Measurements from ENCODE around the gene FOXM1. TPM values are rescaled to one million over a fixed set of nuclear protein-coding genes. Genes with fewer than 3 reads are reported as not detected.

Gene FOXM1
- total and polyA plus RNA-seq, 2 donors from 2014 or later, result 1.3 TPM

DNA sequence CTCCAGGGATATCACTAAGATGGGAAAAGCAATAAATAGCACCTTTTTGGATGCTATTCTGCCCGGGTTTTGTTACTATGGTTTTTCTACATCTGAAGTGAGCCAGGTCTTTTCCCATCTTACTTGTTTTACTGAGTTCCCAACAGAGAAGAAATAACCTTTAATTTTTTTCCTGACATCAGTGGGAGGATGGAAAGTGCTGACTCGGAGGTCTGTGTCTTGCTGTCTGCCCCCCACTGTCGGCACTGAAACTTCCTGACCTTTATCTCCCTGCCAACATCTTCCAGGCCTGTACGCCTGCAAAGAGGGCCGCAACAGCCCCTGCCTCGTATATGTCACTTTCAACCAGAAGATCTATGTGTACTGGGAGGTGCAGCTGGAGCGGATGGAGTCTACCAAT, 53.5 kb downstream of the FOXM1 start:
- Histone ChIP-seq H3K36me3 (ENCODE audit: control insufficient read depth in 2 of 3, insufficient read depth in 3 of 3, low read length in 3 of 3) (peaks cover 6 to 79% (median 47%) of the 10 kb centered on the region in 3 donors), H3K9ac (ENCODE audit: low read length in 3 of 3) (no peak overlapping the region), H3K9me3 (ENCODE audit: control insufficient read depth in 2 of 3, insufficient read depth in 1 of 3, low read length in 3 of 3) (no peaks in the 10 kb centered on the region), H3K4me3 (ENCODE audit: low read length in 3 of 3) (no peak overlapping the region), H3K4me1 (ENCODE audit: control insufficient read depth in 2 of 3, insufficient read depth in 2 of 3, low read depth in 1 of 3, low read length in 3 of 3) (no peaks in the 10 kb centered on the region), H3K27me3 (ENCODE audit: control insufficient read depth, insufficient read depth, low read length) (no peaks in the 10 kb centered on the region), H3K27ac (ENCODE audit: low read depth in 2 of 2, low read length in 2 of 2) (no peak overlapping the region)
- FAIRE-seq (no peak), DNase-seq (no peak)
- TF ChIP-seq, protein P1, sequence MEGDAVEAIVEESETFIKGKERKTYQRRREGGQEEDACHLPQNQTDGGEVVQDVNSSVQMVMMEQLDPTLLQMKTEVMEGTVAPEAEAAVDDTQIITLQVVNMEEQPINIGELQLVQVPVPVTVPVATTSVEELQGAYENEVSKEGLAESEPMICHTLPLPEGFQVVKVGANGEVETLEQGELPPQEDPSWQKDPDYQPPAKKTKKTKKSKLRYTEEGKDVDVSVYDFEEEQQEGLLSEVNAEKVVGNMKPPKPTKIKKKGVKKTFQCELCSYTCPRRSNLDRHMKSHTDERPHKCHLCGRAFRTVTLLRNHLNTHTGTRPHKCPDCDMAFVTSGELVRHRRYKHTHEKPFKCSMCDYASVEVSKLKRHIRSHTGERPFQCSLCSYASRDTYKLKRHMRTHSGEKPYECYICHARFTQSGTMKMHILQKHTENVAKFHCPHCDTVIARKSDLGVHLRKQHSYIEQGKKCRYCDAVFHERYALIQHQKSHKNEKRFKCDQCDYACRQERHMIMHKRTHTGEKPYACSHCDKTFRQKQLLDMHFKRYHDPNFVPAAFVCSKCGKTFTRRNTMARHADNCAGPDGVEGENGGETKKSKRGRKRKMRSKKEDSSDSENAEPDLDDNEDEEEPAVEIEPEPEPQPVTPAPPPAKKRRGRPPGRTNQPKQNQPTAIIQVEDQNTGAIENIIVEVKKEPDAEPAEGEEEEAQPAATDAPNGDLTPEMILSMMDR (IDR thresholded peaks at IDR 0.05; ENCODE audit: borderline replicate concordance, extremely low read depth, insufficient read depth), result no peak
- intact Hi-C loops (cut with DNase I), result no loop called here

GRCh38 chr12:2820432-2820831, 56.5 kb downstream of the FOXM1 start:
- peaks cover 9 to 68% (median 42%) of the 10 kb centered on the region in 3 donors for H3K36me3 ChIP-seq (ENCODE audit: control insufficient read depth in 2 of 3, insufficient read depth in 3 of 3, low read length in 3 of 3)
- no peaks in the 10 kb centered on the region for H3K9me3 ChIP-seq (ENCODE audit: control insufficient read depth in 2 of 3, insufficient read depth in 1 of 3, low read length in 3 of 3)
- H3K4me3 ChIP-seq (ENCODE audit: low read length in 3 of 3), result no peak overlapping the region
- intact Hi-C loops (cut with DNase I), result no loop called here
- no peak for DNase-seq
- TF ChIP-seq, protein P1 (IDR thresholded peaks at IDR 0.05; ENCODE audit: borderline replicate concordance, extremely low read depth, insufficient read depth), result no peak
- H3K27me3 ChIP-seq (ENCODE audit: control insufficient read depth, insufficient read depth, low read length), result no peaks in the 10 kb centered on the region
- FAIRE-seq, result no peak
- no peak overlapping the region for H3K9ac ChIP-seq (ENCODE audit: low read length in 3 of 3)
- no peaks in the 10 kb centered on the region for H3K4me1 ChIP-seq (ENCODE audit: control insufficient read depth in 2 of 3, insufficient read depth in 2 of 3, low read depth in 1 of 3, low read length in 3 of 3)
- no peak overlapping the region for H3K27ac ChIP-seq (ENCODE audit: low read depth in 2 of 2, low read length in 2 of 2)

GRCh38 chr12:2819810-2820209, 57.2 kb downstream of the FOXM1 start:
- no peak for DNase-seq
- Histone ChIP-seq H3K27ac (ENCODE audit: low read depth in 2 of 2, low read length in 2 of 2) (no peak overlapping the region), H3K27me3 (ENCODE audit: control insufficient read depth, insufficient read depth, low read length) (no peaks in the 10 kb centered on the region), H3K9ac (ENCODE audit: low read length in 3 of 3) (no peak overlapping the region), H3K36me3 (ENCODE audit: control insufficient read depth in 2 of 3, insufficient read depth in 3 of 3, low read length in 3 of 3) (peaks cover 7 to 63% (median 36%) of the 10 kb centered on the region in 3 donors), H3K4me3 (ENCODE audit: low read length in 3 of 3) (no peak overlapping the region), H3K4me1 (ENCODE audit: control insufficient read depth in 2 of 3, insufficient read depth in 2 of 3, low read depth in 1 of 3, low read length in 3 of 3) (no peaks in the 10 kb centered on the region), H3K9me3 (ENCODE audit: control insufficient read depth in 2 of 3, insufficient read depth in 1 of 3, low read length in 3 of 3) (no peaks in the 10 kb centered on the region)
- TF ChIP-seq, protein P1 (IDR thresholded peaks at IDR 0.05; ENCODE audit: borderline replicate concordance, extremely low read depth, insufficient read depth), result no peak
- intact Hi-C loops (cut with DNase I), result no loop called here
- FAIRE-seq, result no peak
